ENCODE results near the gene MYO15A. TPM values are rescaled to one million over a fixed set of nuclear protein-coding genes. Genes with fewer than 3 reads are reported as not detected.

The MYO15A gene
- total and polyA plus RNA-seq, 2 of the 4 experiments (the other 2 are of a cell fraction) = 0.18 to 1.1 TPM

DNA sequence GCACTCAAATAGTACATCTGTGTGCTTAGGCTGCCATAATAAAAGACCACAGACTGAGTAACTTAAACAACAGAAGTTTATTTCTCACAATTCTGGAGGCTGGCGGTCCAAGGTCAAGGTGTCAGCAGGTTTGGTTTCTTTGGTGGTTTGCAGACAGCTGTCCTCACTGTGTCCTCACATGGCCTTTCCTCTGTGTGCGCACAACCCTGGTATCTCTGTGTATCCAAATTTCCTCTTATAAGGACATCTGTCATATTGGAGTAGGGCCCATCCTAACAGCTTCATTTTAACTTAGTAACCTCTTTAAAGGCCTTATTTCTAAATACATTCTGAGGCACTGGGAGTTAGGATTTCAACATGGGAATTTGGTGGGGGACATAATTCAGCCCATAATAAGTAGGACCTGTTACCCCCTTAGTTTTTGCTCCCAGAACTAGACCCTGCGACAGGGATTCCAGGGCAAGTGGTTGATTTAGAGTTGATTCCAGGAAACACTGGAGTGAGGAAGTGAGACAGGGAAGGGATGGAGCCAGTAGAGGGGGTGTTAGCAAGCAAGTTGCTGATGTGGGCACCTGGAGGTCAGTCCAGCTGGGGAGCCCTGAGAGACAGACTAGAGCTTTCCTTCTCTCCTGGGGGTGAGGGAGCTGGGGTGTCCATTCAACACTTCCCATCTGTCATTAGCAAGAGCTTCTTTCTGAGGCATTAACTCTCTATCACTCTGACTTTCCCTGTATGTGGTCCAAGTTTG, 64.1 kb downstream of the MYO15A start:
- intact Hi-C loops (cut with micrococcal nuclease) = no loop called here
- Histone ChIP-seq H3K23ac (ENCODE audit: low read depth, low read length) (no peak overlapping the region), H2AFZ (replicated peaks; ENCODE audit: low read length, poor library complexity) (no peak overlapping the region), H3K4ac (ENCODE audit: low read depth, low read length) (no peak overlapping the region), H3K27me3 (ENCODE audit: control insufficient read depth, insufficient read depth, low read length) (peaks cover 4% of the 10 kb centered on the region; the same call in 1 of the 2 replicates), H2BK5ac (ENCODE audit: low read depth, low read length, poor library complexity, severe bottlenecking) (no peak overlapping the region), H3K4me2 (ENCODE audit: low read depth, low read length) (no peak overlapping the region), H3K9me3 (ENCODE audit: control insufficient read depth, insufficient read depth, low read length) (no peaks in the 10 kb centered on the region; the same call in 1 of the 2 replicates), H3K14ac (replicated peaks; ENCODE audit: low read depth, low read length) (no peak overlapping the region), H3K4me1 (ENCODE audit: control insufficient read depth, insufficient read depth, low read length) (peaks cover 2% of the 10 kb centered on the region; the same call in 1 of the 2 replicates), H2AK9ac (replicated peaks; ENCODE audit: low read depth, low read length, poor library complexity) (no peak overlapping the region), H2BK120ac (ENCODE audit: low read depth, low read length) (no peak overlapping the region), H4K91ac (ENCODE audit: insufficient read depth, low read depth, low read length) (no peak overlapping the region), H4K8ac (ENCODE audit: low read depth in 2 of 2, low read length in 2 of 2) (no peak overlapping the region), H3K79me1 (ENCODE audit: low read depth in 1 of 2, low read length in 2 of 2) (no peaks in the 10 kb centered on the region), H2BK20ac (ENCODE audit: low read depth, low read length) (no peak overlapping the region), H4K5ac (ENCODE audit: low read depth, low read length) (no peak overlapping the region), H3K27ac (ENCODE audit: insufficient read depth, low read length) (no peak overlapping the region), H3K4me3 (ENCODE audit: insufficient read depth, low read depth, low read length) (no peak overlapping the region), H2AK5ac (ENCODE audit: low read depth, low read length) (no peak overlapping the region), H4K20me1 (ENCODE audit: insufficient read depth, low read length) (no peaks in the 10 kb centered on the region), H2BK15ac (ENCODE audit: low read depth, low read length) (no peak overlapping the region), H3K9ac (ENCODE audit: low read depth, low read length) (no peak overlapping the region), H3K9me1 (ENCODE audit: insufficient read depth, low read length) (peaks cover 4% of the 10 kb centered on the region), H3K36me3 (ENCODE audit: control insufficient read depth, insufficient read depth, low read length) (no peaks in the 10 kb centered on the region), H3K18ac (ENCODE audit: low read depth, low read length) (no peak overlapping the region), H3K56ac (ENCODE audit: extremely low read depth, insufficient read depth, low read length) (no peak overlapping the region)
- TF ChIP-seq BHLHE40 (IDR thresholded peaks at IDR 0.05; ENCODE audit: low read depth, low read length) = no peak
- TF ChIP-seq RCOR1 (IDR thresholded peaks at IDR 0.05; ENCODE audit: insufficient replicate concordance, low read length) = no peak
- no peak for TF ChIP-seq SMC3 (IDR thresholded peaks at IDR 0.05; ENCODE audit: low read depth, low read length)
- TF ChIP-seq MAFK (IDR thresholded peaks at IDR 0.05; ENCODE audit: low read depth, low read length) = no peak
- TF ChIP-seq MAZ (IDR thresholded peaks at IDR 0.05; ENCODE audit: borderline replicate concordance, low read depth, low read length) = no peak
- TF ChIP-seq POLR2A (IDR thresholded peaks at IDR 0.05; ENCODE audit: low read depth, low read length) = no peak
- no peak for TF ChIP-seq FOS (IDR thresholded peaks at IDR 0.05; ENCODE audit: low read depth, low read length)
- no peak for TF ChIP-seq CEBPB (IDR thresholded peaks at IDR 0.05; ENCODE audit: low read depth, low read length)
- dilution Hi-C loops (cut with HindIII; ENCODE audit: low sequenced_read_pairs, unreplicated experiment) = no loop called here
- DNase-seq (peak; percentile 46), ATAC-seq (ENCODE audit: low read depth) (peak; percentile 35; the same call in 1 of the 2 replicates)
- WGBS, 2 experiments (ENCODE audit: extremely low coverage in 2 of 2, insufficient read length in 1 of 2) = no CpG with 5 or more reads among the region's 3 CpGs
- BruUV-seq (replicated peaks) = no TSS peak
- POLR2A ChIA-PET (ENCODE audit: unreplicated experiment) = interaction anchor here (0.9 kb wide), 1 partner anchor 9 kb away, joined by 3 read pairs; no protein-coding TSS in a partner anchor
- in situ Hi-C loops (cut with MboI; ENCODE audit: low sequenced_read_pairs) = no loop called here
- CTCF ChIA-PET = no interaction called here
